Activated CD4-positive, alpha-beta T cell treated with anti-CD3 and anti-CD28 coated beads, Interleukin-2, amount 50 U/mL, for 48 hours (primary cell): ENCODE results near the gene PHF20.
"Not testable (repeated sequence)": the region's sequence is repeated elsewhere in the genome, so short reads cannot be mapped to it uniquely, and the experiment has no call there.

ENCODE experiments used
- DNase-seq, 2 experiments: peaks; one replicate each; pipeline ENCODE4 v3.0.0-alpha.2; 2020

The PHF20 gene

DNA sequence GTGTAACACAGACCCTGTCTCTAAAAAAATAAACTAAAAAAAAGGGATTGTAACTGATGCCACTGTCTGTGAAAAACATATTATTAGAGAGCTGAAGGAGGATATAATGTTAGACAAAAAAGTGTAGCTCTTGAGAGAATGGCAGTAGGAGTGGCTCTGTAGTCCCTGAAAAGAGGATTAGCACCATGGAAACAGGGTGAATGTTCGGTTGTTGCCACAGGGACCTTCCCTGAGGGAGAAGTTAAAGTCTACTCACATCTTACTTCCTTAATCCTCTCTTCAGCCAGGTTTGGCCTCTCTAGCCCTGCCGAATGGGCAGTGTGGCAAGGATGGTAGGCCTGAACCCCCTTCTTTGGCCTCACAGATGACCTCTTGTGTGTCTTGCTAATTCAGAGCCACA, 170.4 kb downstream of the PHF20 start:
- no peak for DNase-seq

DNA sequence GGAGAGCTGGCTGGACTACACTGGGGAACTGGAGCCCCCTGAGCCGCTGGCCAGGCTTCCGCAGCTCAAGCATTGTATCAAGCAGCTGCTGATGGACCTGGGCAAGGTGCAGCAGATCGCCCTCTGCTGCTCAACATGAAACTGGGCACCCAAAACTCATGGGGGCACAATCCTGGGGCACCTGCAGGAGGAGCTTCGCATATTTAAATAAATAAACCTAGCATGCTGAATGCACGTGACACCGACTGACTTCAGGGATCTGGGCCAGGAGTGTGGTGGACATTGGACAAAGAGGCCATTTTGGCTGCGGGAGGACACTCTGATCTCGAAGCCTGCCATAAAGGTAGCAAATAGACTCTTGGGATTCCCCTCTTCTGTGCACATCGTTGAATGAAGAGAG, 175.7 kb downstream of the PHF20 start:
- DNase-seq = peak in 1 of 2 experiments; percentile 19

DNA sequence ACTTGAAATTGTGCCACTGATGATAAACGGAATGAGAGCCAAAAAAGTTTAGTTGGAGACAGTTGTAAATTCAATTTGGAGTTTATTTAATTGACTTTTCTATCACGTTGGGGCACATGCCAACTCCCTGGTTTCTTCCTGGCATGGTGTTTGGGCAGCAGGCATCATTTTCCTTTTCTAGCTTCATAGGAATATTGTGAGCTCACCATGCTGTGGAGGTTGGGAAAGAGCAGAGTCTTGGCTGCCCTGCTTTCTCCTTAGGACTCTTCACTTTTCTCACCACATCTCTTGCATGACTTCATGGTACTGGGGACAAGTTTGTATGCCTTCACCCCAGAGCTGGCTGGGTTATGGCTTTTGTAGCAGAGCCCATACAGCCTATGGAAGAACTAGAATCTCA, 176.1 kb downstream of the PHF20 start:
- DNase-seq = no peak

DNA sequence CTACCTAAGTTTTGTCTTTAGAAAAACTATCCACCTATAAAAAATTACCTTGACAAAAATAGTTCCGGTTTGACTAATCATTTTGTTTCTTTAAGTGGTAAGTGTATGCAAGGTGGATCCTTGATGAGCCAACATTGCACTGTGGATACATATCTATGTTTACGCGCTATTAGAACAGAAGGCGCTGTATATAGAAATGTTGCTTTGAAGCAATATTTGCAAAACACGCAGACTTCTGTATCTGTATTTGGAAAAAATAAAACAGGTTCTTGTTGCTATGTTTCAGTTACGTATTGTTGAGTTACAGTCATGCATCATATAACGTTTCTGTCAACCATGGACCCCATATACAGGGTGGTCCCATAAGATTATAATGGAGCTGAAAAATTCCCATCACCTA, 178.3 kb downstream of the PHF20 start:
- DNase-seq = no peak

DNA sequence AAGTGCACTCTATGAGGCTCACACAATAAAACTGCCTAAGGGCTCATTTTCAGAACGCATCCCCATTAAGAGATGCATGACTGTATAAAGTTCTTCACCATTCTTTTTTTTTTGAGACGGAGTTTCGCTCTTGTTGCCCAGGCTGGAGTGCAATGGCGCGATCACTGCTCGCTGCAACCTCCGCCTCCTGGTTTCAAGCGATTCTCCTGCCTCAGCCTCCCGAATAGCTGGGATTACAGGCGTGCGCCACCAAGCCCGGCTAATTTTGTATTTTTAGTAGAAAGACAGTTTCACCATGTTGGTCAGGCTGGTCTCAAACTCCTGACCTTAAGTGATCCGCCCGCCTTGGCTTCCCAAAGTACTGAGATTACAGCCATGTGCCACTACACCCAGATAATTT, 180.3 kb downstream of the PHF20 start:
- DNase-seq = not testable (repeated sequence)

DNA sequence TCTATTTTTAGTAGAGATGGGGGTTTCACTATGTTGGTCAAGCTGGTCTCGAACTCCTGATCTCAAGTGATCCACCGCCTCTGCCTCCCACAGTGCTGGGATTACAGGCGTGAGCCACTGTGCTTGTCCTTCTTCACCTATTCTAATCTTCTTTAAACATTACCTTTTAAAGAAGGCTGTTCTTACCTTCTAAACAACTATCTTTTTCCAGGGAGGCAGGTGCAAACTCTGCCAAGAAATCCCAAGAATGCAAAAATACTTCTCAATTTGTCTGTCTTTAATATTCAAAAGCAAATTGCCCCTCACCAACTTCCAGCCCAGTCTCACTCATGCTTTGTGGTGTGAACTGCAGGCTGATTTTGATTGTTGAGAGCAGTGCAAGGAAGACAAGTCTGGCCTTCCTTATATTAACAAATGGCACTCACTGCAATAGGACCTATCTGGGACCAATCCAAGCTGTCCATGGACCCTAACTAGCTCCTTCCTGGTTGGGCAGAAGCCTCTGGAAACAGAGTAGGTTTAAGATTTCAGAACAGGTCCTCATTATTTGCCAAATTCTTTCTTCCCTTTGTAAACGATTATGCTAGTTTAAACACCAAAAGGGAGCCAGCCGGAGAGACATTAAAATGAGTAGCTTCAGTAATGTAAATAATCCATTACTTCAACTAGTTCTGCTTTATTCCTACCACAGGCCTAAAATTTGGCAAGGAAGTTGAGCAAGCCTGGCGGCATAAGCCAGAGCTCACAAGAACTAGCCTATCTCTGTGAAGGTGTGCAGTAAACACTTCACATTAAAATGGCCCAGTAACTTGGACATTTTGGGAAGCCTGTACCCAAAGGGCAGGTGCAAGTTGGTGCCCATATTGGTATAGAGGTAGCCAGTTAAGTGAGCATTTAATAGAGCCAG, 180.9 kb downstream of the PHF20 start:
- peak; percentile 7 to 11 for DNase-seq

DNA sequence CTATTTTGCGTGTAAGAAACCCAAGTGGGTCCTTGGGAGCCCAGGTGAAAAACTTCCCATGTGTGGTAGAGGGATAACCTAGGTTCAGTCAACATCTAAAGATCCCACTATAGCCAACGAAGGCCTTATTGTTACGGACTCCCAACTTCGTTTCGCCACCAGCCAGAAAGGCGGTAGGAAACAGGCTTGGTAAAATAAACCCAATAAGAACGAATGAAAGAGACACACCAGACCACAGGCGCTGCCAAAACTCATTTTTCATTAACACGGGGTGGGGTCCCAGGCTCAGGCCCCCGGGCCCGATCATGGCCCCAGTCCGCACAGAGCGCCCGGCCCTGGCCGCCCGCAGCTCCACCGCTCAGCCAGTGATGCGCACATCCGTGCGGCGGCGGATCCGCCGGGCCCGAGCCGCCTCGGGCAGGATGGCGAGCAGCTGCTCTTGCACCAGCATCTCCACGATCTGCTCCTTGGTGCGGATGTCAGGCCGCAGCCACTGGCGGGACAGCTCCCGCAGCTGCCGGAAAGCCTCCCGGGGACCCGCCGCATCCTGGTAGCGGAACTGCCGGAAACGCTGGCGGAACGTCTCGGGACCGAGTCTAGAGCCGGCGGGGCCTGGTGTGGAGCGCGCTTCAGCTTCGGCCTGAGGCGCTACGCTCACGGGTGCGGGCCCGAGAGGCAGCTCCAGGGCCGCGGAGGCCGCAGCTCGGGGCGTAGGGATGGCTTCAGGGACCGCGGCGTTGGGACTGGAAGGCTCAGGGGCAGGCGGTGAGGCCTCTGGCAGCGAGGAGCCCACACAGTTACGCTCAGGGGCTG, 181.8 kb downstream of the PHF20 start:
- DNase-seq = peak; percentile 64 to 69

DNA sequence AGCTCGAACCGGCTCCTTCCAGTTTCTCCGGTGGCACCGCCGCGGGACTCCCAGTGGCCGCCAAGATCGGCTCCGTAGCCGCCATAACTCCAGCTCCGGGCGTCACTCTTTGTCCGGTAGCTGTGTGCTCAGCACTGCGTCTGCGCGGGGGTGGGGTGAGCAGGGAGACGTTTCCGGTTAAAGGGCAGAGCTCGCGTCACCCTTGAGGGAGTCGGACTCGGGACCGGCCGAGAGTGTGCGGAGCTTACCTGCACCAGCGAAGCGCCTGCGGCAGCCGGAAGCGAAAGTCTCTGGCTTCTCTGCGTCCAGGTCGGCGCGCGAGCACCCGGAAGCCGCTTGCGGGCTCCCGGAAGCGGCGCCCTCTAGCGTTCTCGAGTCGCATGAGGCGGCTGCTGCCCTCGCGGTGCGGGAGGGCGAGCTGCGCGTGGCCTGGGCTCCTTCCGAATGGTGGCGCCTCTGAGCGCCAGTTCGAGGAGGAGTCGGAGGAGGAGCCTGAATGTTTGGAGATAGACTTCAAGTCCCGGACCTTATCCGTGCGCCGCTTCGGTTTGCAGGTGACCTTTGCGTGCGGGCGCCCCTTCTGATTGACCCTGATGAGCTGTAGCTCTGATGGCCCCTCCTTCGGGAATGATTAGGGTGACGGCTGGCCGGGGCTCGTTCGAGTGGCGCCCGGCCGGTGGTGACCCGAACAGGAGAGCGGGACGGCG, 182.5 kb downstream of the PHF20 start, which contains the start of gene SCAND1:
TSS of gene SCAND1 (minus strand) at position 303 of the 707 bp plus-strand sequence. CDS start at position 85, 218 bp downstream.
- peak; percentile 96 to 97 for DNase-seq

DNA sequence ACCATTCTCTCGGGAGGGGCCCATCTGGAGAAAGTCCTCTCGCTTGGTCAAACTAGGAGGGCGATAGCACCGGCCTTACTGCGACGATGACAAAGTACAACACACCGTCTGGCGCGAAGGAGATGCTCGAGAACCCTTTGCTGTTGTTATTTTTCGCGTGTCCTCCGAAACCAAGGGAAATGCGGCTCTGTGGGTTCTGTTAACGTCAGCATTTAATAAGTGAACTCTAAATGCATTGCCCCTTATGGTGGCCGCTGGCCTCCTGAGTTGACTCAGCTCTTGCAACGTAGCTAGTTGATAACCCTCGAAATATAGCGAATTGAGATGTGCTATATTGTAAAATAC, 183.1 kb downstream of the PHF20 start:
- no peak for DNase-seq

DNA sequence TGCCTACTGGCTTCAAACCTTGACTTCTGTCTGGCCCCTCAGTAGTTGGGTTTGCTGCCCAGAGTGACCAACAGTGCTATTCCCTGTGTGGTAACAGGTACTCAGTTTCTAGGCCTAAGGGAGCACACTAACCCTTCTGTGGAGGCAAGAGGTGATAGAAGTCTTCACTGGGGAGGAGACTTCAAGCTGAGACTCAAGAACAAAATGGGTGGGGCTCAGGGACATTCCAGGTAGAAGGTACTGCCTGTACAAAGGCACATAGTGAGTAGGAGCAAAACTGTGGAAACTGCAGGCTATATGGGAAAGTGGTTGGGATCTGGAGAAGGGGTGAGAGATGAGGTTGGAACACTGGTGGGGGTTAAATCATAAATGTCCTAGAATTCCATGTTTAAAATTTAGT, 184.8 kb downstream of the PHF20 start:
- no peak for DNase-seq

DNA sequence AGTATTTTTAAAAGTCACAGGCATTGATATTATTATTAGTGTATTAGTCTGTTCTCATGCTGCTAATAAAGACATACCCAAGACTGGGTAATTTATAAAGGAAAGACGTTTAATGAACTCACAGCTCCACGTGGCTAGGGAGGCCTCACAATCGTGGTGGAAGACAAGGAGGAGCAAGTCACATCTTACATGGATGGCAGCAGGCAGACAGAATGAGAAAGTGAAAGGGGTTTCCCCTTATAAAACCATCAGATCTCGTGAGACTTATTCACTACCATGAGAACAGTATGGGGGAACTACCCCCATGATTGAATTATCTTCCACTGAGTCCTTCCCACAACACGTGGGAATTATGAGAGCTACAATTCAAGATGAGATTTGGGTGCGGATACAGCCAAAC, 187.5 kb downstream of the PHF20 start:
- DNase-seq = not testable (repeated sequence)

DNA sequence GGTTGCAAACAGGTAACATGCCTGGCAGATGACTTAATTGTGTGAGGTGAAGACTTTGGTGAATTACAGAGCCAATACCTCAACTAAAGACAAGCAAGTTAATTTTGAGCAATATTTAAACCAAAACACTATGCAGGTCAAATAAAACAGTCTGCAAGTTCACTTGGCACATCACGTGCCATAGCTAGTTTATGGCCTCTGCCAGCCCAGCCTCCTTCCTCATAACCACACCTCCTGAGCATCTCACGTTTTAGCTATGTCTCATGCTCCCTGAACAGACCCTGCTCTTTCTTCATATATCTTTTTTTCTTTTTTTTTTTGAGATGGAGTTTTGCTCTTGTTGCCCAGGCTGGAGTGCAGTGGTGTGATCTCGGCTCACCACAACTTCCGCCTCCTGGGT, 192.1 kb downstream of the PHF20 start:
- DNase-seq = no peak

DNA sequence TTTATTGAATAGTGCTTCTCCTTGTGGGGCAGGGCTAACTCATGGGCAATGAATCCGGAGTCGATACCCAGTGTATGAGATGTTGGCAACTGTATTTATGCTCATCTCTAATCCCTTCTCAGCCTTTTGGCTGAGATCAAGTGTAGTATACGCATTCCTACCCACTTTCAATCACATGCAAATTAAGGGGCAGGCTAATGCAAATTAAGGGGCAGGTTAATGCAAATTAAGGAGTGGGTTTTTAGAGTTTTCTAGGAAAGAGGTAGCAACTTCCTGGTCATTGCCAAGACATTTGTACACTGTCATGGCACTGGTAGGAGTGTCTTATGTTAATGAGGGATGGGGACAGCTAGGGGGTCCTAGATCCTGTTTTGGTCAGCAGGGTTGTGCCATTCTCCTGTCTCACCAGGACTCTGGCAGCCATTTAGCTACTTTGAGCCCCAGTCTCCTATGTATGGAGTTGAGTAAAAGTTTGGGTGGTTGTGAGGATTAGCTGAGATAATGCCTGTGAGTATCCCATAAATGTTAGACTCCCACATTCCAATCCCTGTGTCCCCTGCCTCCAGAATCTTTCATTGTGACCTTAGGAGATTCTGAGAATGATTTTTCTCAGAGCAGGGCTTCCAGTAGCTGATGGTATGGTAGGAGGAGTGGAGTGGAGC, 196.3 kb downstream of the PHF20 start, which contains the start of gene CNBD2:
TSS of gene CNBD2 (plus strand) at position 612 of the 662 bp plus-strand sequence. CDS start 173 bp downstream, outside the sequence.
- no peak for DNase-seq

DNA sequence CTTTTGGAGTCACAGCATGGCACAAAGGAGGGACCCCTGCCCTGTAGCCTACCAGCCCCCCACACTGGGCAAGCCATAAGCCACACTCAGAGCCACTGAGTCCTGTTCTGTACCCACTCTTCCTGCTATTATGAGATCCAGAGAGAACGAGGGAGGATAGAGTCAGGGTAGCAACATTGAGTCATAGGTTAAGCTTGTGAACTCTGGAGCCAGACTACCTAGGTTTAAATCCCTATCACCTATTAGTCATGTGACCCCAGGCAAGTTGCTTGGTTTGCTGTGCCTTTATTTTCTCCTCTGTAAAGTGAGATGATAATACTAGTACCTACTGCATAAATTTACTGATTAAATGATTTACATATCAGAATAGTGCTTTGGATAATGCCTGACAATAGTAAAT, 197.1 kb downstream of the PHF20 start:
- no peak for DNase-seq

DNA sequence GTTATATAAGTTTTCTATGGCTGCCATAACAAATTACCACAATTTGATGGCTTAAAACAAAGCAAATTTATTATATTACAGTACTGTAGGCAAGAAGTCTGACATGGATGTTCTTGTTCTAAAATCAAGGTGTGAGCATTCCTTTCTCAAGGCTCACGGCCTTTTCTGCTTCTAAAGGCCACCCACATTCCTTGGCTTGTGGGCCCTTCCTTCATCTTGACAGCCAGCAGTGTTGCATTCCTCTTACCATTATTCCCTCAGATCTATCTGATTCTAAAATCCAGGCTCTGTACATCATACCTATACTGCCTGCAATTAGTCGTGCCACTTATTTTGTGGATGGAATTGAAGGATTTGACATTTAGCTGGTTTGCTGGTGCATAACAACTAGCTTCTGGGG, 200.2 kb downstream of the PHF20 start:
- DNase-seq = no peak

DNA sequence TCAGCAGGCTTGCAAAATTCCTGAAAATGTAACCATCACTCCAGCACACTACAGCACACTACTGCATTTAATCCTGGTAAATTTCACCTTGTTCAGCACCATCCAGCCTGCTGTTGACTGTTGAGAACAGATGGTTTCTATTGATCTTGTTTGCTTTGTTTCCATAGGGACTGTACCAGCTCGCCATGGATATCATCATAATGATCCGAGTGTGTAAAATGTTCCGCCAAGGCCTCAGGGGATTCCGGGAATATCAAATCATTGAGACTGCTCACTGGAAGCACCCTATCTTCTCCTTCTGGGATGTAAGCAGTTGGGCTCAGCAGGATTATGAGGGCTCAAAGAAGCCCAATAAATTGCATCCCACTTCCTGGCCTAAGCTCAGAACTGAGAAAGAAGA, 200.6 kb downstream of the PHF20 start:
- DNase-seq = no peak

DNA sequence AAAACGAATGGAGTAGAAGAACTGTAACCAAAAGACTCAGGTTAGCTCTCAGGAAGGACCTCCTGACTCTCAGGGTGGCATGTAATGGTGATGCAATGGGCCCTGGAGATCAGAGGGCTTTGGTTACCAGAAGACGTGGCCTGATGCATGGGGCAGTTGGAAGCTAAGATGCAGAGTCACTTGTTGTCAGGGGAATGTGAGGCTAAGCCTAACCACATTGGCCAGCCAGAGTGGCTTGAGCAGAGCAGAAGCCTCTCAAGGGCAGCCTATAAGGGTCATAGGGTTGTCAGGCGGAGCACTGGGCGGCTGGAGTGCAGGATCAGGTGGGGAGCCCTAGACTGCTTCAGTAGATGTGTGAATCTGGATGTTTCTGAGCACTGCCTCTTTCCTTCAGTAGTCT, 202.4 kb downstream of the PHF20 start:
- no peak for DNase-seq

DNA sequence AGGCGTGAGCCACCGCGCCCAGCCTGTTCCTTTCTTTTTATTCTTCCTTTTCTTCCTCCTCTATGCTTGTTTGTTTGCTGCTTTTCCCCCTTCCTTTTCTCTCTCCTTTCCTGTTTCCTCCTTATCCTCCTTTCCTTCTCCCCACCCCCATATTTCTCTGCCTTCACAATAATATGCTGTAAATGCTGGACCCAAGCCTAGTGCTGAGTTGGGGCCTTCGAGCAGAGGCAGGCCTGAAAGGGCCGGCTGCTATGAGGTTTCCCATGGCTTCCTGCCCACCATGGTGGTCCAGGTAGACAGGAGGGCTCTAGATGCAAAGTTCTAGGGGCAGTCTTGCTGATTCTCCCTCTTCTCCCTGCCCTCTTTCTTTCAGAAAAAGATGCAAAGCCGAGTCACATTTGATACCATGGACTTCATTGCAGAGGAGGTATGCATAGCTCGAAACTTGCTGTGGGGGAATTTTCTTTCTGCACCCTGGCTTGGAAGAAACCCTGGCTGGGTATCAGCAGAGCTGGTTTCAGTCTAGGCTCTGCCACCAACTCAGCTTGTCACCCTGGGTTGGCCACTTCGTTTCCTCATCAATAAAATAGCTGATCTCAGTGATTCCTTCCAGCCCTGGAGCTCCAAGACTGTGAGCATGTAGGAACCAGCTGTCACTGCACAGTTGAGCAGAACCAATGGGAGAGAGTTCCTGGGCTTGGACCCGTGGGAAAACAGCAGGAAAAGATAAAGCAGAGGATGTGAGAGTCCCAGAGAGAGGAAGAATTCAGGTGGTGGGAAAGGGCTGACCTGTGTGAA, 204.0 kb downstream of the PHF20 start:
- DNase-seq = no peak

DNA sequence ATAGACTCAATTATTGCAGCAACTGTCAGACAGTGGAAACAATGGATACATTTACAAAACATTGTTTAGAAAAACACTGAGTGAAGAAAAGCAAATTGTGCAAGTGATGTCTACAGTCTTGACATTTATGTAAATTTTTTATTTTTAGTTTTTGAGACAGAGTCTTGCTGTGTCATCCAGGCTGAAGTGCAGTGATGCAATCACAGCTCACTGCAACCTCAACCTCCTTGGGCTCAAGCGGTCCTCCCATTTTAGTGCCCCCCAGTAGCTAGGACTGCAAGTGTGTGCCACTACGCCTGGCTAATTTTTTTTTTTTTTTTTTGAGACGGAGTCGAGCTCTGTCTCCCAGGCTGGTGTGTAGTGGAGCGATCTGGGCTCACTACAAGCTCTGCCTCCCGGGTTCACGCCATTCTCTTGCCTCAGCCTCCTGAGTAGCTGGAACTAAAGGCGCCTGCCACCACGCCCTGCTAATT, 206.3 kb downstream of the PHF20 start:
- no peak for DNase-seq

DNA sequence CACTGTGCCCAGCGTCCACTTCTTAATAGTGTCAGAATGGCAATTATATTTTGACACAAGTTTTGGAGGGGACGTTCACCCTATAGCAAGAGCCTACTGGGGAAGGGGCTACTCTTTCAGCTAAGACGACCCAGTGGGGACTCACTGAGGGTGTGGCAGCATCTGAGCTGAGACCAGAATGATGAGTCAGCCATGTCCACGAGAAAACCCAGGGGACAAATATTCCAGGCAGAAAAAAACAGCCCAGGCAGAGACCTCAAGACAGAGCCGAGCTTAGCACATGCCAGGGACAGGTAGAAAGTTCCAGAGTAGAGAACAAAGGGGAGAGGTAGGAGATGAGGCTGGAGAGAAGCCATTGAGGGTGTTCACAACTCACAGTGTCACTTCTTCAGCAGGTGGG, 207.7 kb downstream of the PHF20 start:
- DNase-seq = no peak

DNA sequence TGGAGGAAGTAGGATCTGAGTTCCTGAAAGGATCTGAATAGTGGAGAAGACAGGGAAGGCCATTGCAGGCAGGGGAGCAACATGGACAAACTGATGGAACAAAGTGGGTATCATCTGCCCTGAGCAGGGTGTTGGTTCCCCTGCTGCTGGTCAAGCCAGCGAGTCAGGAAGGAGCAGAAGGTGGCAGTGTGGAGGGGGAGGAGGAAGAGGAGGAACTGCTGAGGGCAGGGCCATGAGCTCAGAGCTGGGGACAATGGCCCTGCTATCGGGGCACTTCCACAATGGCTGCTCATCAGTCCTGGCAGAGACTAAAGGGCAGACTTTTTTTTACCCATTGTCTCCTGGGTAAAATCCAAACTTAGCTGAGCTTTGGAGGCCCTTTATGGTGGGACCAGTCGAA, 210.2 kb downstream of the PHF20 start:
- DNase-seq = no peak

DNA sequence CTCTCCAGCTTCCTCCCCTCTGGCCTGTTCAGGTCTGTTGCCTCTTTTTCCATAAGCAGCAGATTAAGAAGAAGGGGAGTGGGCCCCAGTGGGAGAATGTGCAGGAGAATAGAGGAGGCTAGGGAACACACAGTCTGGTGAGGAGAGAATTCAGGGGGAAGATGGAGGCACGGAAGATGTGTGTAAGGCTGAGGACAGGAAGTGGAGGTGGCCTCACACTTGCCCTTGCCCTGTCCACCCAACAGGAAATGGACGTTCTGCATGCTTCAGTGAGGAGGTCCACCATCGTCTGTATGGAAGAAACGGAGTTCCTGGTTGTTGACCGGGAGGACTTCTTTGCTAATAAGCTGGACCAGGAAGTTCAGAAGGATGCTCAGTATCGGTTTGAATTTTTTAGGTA, 212.6 kb downstream of the PHF20 start:
- no peak for DNase-seq
